ENCODE data around the gene IGFN1. TPM values are rescaled to one million over a fixed set of nuclear protein-coding genes. Genes with fewer than 3 reads are reported as not detected.

Gene IGFN1
- total RNA-seq, 1 donor from 2014 or later, result 0.86 TPM

DNA sequence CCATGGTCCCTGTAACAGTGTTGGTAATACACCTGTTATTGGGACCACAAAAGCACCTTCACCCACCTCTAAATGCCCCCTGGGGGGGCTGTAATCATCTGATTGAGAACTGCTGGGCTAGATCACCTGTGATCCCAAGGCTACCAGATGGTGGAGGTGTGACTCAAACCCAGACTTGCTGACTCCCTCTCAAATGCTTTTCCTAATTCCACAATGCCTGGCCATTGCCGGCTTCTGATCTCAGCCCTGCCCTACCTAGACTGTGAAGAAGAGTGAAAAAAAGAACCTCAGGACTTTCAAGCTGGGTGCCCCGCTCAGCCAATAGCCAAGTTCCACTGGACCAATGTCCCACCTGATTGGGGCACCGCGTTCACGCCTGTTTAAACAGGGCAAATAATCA is 45.9 kb upstream of the IGFN1 start:
- TF ChIP-seq, protein P1, sequence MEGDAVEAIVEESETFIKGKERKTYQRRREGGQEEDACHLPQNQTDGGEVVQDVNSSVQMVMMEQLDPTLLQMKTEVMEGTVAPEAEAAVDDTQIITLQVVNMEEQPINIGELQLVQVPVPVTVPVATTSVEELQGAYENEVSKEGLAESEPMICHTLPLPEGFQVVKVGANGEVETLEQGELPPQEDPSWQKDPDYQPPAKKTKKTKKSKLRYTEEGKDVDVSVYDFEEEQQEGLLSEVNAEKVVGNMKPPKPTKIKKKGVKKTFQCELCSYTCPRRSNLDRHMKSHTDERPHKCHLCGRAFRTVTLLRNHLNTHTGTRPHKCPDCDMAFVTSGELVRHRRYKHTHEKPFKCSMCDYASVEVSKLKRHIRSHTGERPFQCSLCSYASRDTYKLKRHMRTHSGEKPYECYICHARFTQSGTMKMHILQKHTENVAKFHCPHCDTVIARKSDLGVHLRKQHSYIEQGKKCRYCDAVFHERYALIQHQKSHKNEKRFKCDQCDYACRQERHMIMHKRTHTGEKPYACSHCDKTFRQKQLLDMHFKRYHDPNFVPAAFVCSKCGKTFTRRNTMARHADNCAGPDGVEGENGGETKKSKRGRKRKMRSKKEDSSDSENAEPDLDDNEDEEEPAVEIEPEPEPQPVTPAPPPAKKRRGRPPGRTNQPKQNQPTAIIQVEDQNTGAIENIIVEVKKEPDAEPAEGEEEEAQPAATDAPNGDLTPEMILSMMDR (conservative IDR thresholded peaks at IDR 0.05; ENCODE audit: low read depth, low read length), result no peak
- DNase-seq (ENCODE audit: low read depth), result no peak
- no peak overlapping the region for H3K4me3 ChIP-seq (ENCODE audit: low read depth, low read length)

DNA sequence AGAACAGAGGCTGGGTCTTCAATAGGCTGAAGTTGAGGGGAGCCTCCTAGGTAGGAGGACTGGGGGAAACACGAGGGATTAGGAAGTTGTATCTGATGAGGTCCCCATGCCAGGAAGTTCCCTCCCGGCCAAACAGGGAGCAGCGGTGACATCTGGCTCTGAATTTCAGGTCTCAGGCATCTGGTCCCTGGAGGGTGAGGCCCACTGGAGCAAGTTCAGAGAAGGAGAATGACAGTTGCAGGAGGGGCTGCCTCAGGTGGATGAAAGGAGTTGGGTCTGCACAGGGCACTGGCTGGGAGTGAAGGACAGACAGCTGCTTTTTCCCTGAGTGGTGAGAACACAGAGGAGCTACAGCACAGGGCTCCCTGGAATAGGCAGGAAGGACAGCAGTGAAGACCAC is 45.5 kb upstream of the IGFN1 start:
- no peak for DNase-seq (ENCODE audit: low read depth)
- TF ChIP-seq, protein P1 (conservative IDR thresholded peaks at IDR 0.05; ENCODE audit: low read depth, low read length), result no peak
- no peak overlapping the region for H3K4me3 ChIP-seq (ENCODE audit: low read depth, low read length)

DNA sequence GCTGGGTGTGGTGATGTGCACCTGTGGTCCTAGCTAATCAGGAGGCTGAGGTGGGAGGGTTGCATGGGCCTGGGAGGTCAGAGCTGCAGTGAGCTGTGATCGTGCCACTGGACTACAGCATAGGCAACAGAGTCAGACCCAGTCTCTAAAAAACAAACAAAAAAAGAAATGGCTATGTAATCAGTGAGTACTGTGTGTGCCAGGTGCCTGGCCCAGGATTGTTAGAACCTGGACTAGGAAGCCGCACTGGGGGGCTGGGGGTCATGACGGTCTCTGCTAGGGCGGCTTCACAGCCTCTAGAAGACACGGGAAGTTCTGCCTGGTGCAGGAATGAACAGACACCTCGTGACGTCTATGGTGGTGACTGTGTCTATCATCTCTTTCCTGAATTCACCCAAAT is 44.8 kb upstream of the IGFN1 start:
- TF ChIP-seq, protein P1 (conservative IDR thresholded peaks at IDR 0.05; ENCODE audit: low read depth, low read length), result no peak
- no peak overlapping the region for H3K4me3 ChIP-seq (ENCODE audit: low read depth, low read length)
- no peak for DNase-seq (ENCODE audit: low read depth)

DNA sequence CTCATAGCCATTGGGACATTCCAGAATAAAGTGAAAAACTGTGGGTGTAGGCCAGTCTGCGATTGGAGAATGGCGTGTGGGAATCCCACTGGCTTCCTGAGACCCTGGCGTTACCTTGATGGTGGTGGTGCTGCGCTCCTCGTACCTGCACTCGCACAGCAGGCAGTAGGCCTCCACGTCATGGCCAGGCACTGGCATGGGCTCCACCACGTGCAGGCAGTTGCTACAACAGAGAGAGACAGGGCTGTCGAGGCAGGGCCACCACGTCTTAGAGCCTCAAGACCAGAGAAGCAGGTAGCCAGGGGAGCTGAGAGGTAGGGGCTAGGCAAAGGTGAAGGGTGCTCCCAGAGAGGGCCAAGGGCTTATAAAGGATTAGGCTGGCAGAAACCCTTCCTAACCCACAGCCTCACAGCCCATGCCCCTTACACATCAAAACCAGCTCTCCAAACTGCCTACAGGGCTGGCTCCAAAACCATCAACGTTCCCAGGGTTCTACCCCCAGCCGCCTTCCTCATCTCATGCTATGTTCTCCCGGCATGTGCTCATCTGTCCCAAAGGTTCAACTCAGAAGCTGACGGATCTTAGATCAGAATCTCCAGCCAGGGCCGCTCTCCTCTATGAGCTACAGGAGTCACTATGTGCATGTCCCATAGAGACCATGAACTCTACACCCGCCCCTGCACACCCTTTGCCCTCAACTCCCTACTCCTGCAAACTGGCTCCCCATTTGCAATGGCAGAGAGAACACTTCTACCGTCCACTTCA is 43.8 kb upstream of the IGFN1 start:
- TF ChIP-seq, protein P1 (conservative IDR thresholded peaks at IDR 0.05; ENCODE audit: low read depth, low read length), result no peak
- H3K4me3 ChIP-seq (ENCODE audit: low read depth, low read length), result no peak overlapping the region
- DNase-seq (ENCODE audit: low read depth), result no peak

DNA sequence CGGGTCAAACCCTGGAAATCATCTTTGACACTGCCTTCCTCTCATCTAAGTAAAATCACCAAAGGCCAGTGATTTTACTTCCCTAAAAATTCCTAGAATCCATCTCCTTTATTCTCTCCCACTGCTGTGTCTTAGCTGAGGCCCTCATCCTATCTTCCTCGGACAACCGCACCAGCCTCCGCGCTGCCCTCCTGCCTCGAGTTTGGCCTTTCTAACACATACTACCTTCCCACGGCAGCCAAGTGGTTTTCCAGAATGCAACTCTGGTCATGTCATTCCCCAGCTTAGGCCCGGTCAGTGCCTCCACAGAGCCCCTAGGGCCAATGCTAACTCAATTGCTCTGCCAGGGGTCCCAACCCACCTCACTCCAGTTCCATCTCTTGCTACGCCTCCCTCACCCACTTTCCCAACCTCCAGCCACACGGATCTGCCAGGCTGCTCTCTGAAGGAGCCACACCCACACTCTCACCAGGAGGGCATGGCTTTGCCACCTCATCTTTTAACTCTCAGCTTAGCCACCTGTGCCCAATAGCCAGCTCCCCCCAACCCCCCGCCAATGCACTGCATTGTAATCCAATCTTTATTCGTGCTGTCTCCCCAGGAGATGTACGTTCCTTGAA is 43.1 kb upstream of the IGFN1 start:
- no peak for DNase-seq (ENCODE audit: low read depth)
- no peak overlapping the region for H3K4me3 ChIP-seq (ENCODE audit: low read depth, low read length)
- TF ChIP-seq, protein P1 (conservative IDR thresholded peaks at IDR 0.05; ENCODE audit: low read depth, low read length), result no peak

DNA sequence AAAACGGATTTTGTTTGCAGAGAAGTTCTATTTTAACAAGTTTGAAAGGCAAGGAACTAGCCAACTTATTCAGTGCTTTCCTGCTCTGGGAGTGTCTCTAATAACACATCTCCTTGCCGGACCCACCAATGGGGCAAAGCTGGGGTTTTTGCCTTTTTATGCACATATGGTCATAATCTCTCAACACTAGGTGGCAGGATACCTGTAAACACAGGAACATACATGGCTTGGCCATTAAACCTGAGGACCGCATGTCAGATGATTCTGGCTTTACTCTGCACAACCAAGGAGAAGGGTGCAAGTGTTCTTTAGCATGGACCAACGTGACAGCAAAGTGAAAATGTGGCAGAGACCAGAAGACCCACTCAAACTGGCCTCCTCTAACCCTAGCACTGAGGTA is 41.2 kb upstream of the IGFN1 start:
- H3K4me3 ChIP-seq (ENCODE audit: low read depth, low read length), result no peak overlapping the region
- TF ChIP-seq, protein P1 (conservative IDR thresholded peaks at IDR 0.05; ENCODE audit: low read depth, low read length), result peak; percentile 71
- DNase-seq (ENCODE audit: low read depth), result no peak
